ENCODE measurements around the gene ATF3. TPM values are rescaled to one million over a fixed set of nuclear protein-coding genes. Genes with fewer than 3 reads are reported as not detected.

The ATF3 gene
- total and polyA plus RNA-seq, 7 donors = 3.2 to 162 (median 29.4) TPM

- intact Hi-C loops (cut with DNase I) = loop anchor here (5.0 kb wide), 1 partner anchor 54 kb away; no protein-coding TSS in a partner anchor
- H3K27me3 ChIP-seq = no peaks in the 10 kb centered on the region
- H3K4me1 ChIP-seq = peaks cover 0 to 28% (median 19%) of the 10 kb centered on the region in 4 donors
- H3K9me3 ChIP-seq = no peaks in the 10 kb centered on the region
- 93 to 95% methylated on average over 8 of the region's 8 CpGs for WGBS, 2 donors
- peaks cover 0 to 28% (median 15%) of the 10 kb centered on the region in 4 donors for H3K36me3 ChIP-seq
- TF ChIP-seq, protein P1, sequence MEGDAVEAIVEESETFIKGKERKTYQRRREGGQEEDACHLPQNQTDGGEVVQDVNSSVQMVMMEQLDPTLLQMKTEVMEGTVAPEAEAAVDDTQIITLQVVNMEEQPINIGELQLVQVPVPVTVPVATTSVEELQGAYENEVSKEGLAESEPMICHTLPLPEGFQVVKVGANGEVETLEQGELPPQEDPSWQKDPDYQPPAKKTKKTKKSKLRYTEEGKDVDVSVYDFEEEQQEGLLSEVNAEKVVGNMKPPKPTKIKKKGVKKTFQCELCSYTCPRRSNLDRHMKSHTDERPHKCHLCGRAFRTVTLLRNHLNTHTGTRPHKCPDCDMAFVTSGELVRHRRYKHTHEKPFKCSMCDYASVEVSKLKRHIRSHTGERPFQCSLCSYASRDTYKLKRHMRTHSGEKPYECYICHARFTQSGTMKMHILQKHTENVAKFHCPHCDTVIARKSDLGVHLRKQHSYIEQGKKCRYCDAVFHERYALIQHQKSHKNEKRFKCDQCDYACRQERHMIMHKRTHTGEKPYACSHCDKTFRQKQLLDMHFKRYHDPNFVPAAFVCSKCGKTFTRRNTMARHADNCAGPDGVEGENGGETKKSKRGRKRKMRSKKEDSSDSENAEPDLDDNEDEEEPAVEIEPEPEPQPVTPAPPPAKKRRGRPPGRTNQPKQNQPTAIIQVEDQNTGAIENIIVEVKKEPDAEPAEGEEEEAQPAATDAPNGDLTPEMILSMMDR (IDR thresholded peaks at IDR 0.05) = no peak
- no peak for TF ChIP-seq POLR2A (IDR thresholded peaks at IDR 0.05)
- TF ChIP-seq POLR2AphosphoS5 (IDR thresholded peaks at IDR 0.05) = no peak
- no peak for TF ChIP-seq EP300 (IDR thresholded peaks at IDR 0.05)
- no peak for DNase-seq
- no peak overlapping the region for H3K27ac ChIP-seq
- no peak overlapping the region for H3K4me3 ChIP-seq
Observed at GRCh38 chr1:212613440-212614335, 5.1 kb downstream of the ATF3 start.

GRCh38 chr1:212614453-212615200 lies 6.1 kb downstream of the ATF3 start:
- H3K27me3 ChIP-seq = no peaks in the 10 kb centered on the region
- intact Hi-C loops (cut with DNase I) = loop anchor here (5.0 kb wide), 1 partner anchor 53 kb away; no protein-coding TSS in a partner anchor
- WGBS, 2 donors = 92 to 96% methylated on average over 5 of the region's 5 CpGs
- no peaks in the 10 kb centered on the region for H3K9me3 ChIP-seq
- peaks cover 0 to 37% (median 23%) of the 10 kb centered on the region in 4 donors for H3K36me3 ChIP-seq
- peaks cover 0 to 18% (median 18%) of the 10 kb centered on the region in 4 donors for H3K4me1 ChIP-seq
- DNase-seq = no peak
- TF ChIP-seq EP300 (IDR thresholded peaks at IDR 0.05) (no peak), POLR2AphosphoS5 (IDR thresholded peaks at IDR 0.05) (no peak), POLR2A (IDR thresholded peaks at IDR 0.05) (no peak)
- TF ChIP-seq, protein P1 (IDR thresholded peaks at IDR 0.05) = no peak
- H3K27ac ChIP-seq = no peak overlapping the region
- no peak overlapping the region for H3K4me3 ChIP-seq

GRCh38 chr1:212615201-212615470 lies 6.6 kb downstream of the ATF3 start:
- WGBS, 2 donors = 97 to 98% methylated on average over 9 of the region's 9 CpGs
- Histone ChIP-seq H3K9me3 (no peaks in the 10 kb centered on the region), H3K27me3 (no peaks in the 10 kb centered on the region), H3K36me3 (peaks cover 0 to 42% (median 25%) of the 10 kb centered on the region in 4 donors), H3K27ac (no peak overlapping the region), H3K4me1 (peaks cover 0 to 13% (median 13%) of the 10 kb centered on the region in 4 donors), H3K4me3 (no peak overlapping the region)
- no peak for DNase-seq
- TF ChIP-seq, protein P1 (IDR thresholded peaks at IDR 0.05) = no peak
- TF ChIP-seq EP300 (IDR thresholded peaks at IDR 0.05) (no peak), POLR2AphosphoS5 (IDR thresholded peaks at IDR 0.05) (no peak), POLR2A (IDR thresholded peaks at IDR 0.05) (no peak)
- intact Hi-C loops (cut with DNase I) = no loop called here

GRCh38 chr1:212618466-212619210 lies 10.1 kb downstream of the ATF3 start:
- Histone ChIP-seq H3K9me3 (no peaks in the 10 kb centered on the region), H3K27ac (no peak overlapping the region), H3K4me3 (no peak overlapping the region), H3K27me3 (no peaks in the 10 kb centered on the region), H3K36me3 (peaks cover 0 to 52% (median 25%) of the 10 kb centered on the region in 4 donors), H3K4me1 (no peaks in the 10 kb centered on the region)
- WGBS, 2 donors = 92 to 95% methylated on average over 8 of the region's 8 CpGs
- DNase-seq = no peak
- no peak for TF ChIP-seq POLR2A (IDR thresholded peaks at IDR 0.05)
- intact Hi-C loops (cut with DNase I) = no loop called here
